Cardiac muscle cell (in vitro differentiated cells and primary cell): ENCODE results near the gene GPR153. TPM values are rescaled to one million over a fixed set of nuclear protein-coding genes. Genes with fewer than 3 reads are reported as not detected.

ENCODE experiments used
- DNase-seq, 2 donors: peaks; one replicate each; pipeline versions ENCODE4 v3.0.0 to v3.0.0-alpha.2; 2010 to 2017; ENCODE audit warnings: low read depth in 1 of 2, low spot score in 1 of 2
- H3K27ac ChIP-seq: fragments of 200-600 bp; sonication (generic); 2 replicates; pipeline ENCODE4 v1.5.1; 2016
- H3K27me3 ChIP-seq: fragments of 200-600 bp; sonication (generic); 2 replicates; pipeline ENCODE4 v1.6.0; 2016; ENCODE audit warnings: control low read depth
- H3K36me3 ChIP-seq: fragments of 200-600 bp; sonication (generic); 2 replicates; pipeline ENCODE4 v1.5.1; 2016; ENCODE audit warnings: control low read depth
- H3K4me1 ChIP-seq: fragments of 200-600 bp; sonication (generic); 2 replicates; pipeline ENCODE4 v1.8.1; 2017; ENCODE audit warnings: low read depth, mild to moderate bottlenecking, mixed run types
- H3K4me3 ChIP-seq: fragments of 200-600 bp; sonication (generic); 2 replicates; pipeline ENCODE4 v1.5.1; 2016; ENCODE audit warnings: mild to moderate bottlenecking
- H3K9me3 ChIP-seq: fragments of 200-600 bp; sonication (generic); 2 replicates; pipeline ENCODE4 v1.5.1; 2017; ENCODE audit warnings: low read depth, mild to moderate bottlenecking, control low read depth
- CTCF ChIP-seq: IDR thresholded peaks from 2 replicates; pipeline ENCODE4 v1.5.1; 2012; ENCODE audit warnings: low read depth, mild to moderate bottlenecking, low read length
- polyA plus RNA-seq: library from polyadenylated mRNA; unstranded; fragments of >200 nt; fragmentation: Nextera tagmentation; extraction: Ambion mirVana; gene quantifications from 2 replicates; pipeline ENCODE4 v1.2.1, GENCODE V29; 2016
- total RNA-seq: library from RNA; depleted of rRNA; stranded (reverse); fragments of >200 nt; gene quantifications from 2 replicates; pipeline ENCODE4 v1.2.3, GENCODE V29; 2016

Gene GPR153
- total and polyA plus RNA-seq, 2 experiments from 2014 or later = 21.0 to 32.7 TPM

DNA sequence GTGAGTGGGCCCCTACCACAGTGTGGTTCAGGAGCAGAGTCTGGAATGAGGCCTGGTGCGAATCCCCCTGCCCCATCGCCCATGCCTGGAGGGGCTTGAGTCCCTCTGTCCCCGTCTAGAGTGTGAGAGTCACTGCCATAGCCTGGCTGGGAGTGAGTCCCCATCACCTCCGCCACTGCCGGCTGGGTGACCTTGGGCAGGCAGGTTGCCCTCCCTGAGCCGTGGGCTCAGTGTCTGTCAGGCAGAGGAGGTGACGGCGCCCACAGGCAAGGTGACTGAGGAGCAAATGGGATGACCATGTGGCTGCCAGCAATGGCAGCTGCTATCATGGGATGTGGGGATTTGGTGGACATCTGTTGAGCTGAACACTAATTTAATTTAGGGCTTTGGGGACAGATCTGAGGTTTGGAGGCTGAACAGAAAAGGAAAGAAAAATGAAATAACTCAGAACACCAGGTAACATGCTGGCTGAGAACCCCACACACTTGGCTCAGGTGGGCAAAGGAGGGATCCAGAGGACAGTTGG is 38.1 kb upstream of the GPR153 start:
- H3K36me3 ChIP-seq = no peaks in the 10 kb centered on the region
- H3K27ac ChIP-seq = no peak overlapping the region
- TF ChIP-seq CTCF = no peak

GRCh38 chr1:6298530-6298929 is 37.6 kb upstream of the GPR153 start:
- Histone ChIP-seq H3K9me3 (no peaks in the 10 kb centered on the region), H3K27ac (no peak overlapping the region), H3K4me1 (no peaks in the 10 kb centered on the region), H3K36me3 (no peaks in the 10 kb centered on the region), H3K4me3 (no peak overlapping the region), H3K27me3 (no peaks in the 10 kb centered on the region)
- no peak for TF ChIP-seq CTCF
- DNase-seq = no peak

More for the DNA sequence above, 38.1 kb upstream of the GPR153 start:
- Histone ChIP-seq H3K4me3 (no peak overlapping the region), H3K27me3 (no peaks in the 10 kb centered on the region), H3K9me3 (no peaks in the 10 kb centered on the region), H3K4me1 (no peaks in the 10 kb centered on the region)
- no peak for DNase-seq

GRCh38 chr1:6295910-6296309 is 35.0 kb upstream of the GPR153 start:
- Histone ChIP-seq H3K4me1 (no peaks in the 10 kb centered on the region), H3K9me3 (no peaks in the 10 kb centered on the region), H3K4me3 (no peak overlapping the region), H3K27me3 (no peaks in the 10 kb centered on the region), H3K27ac (no peak overlapping the region), H3K36me3 (no peaks in the 10 kb centered on the region)
- no peak for TF ChIP-seq CTCF
- no peak for DNase-seq

GRCh38 chr1:6294890-6295556 is 34.1 kb upstream of the GPR153 start:
- no peaks in the 10 kb centered on the region for H3K9me3 ChIP-seq
- no peak overlapping the region for H3K27ac ChIP-seq
- TF ChIP-seq CTCF = no peak

GRCh38 chr1:6294080-6294889 is 33.4 kb upstream of the GPR153 start:
- no peak for TF ChIP-seq CTCF
- DNase-seq = no peak
- Histone ChIP-seq H3K4me3 (no peak overlapping the region), H3K36me3 (no peaks in the 10 kb centered on the region), H3K27me3 (no peaks in the 10 kb centered on the region), H3K27ac (no peak overlapping the region), H3K4me1 (peaks cover 4% of the 10 kb centered on the region), H3K9me3 (no peaks in the 10 kb centered on the region)

More at GRCh38 chr1:6294890-6295556, 34.1 kb upstream of the GPR153 start:
- peaks cover 4% of the 10 kb centered on the region for H3K4me1 ChIP-seq
- DNase-seq = no peak
- no peaks in the 10 kb centered on the region for H3K27me3 ChIP-seq
- H3K36me3 ChIP-seq = no peaks in the 10 kb centered on the region
- no peak overlapping the region for H3K4me3 ChIP-seq
